Keratinocyte (primary cell): Measurements from ENCODE around the gene IKZF1. TPM values are rescaled to one million over a fixed set of nuclear protein-coding genes. Genes with fewer than 3 reads are reported as not detected.

Source experiments
- DNase-seq: peaks from one replicate; pipeline ENCODE4 v3.0.0-alpha.2; 2011; ENCODE audit warnings: low read depth, missing footprints, low spot score
- FAIRE-seq: peaks from 2 replicates; lab custom pipeline; 2011; peaks lifted over from hg19 to GRCh38; lab: Jason Lieb, UNC
- H2AFZ ChIP-seq: 2 replicates; pipeline ENCODE4 v1.6.0; 2012; ENCODE audit warnings: low read length, control low read depth, inconsistent platforms; ENCODE audit not compliant: control insufficient read depth
- H3K27ac ChIP-seq: 2 replicates; pipeline ENCODE4 v1.5.1; 2011; ENCODE audit warnings: low read length; ENCODE audit not compliant: control insufficient read depth, insufficient read depth
- H3K27me3 ChIP-seq: 3 replicates; pipeline ENCODE4 v1.6.0; 2011; ENCODE audit warnings: low read length; ENCODE audit not compliant: control insufficient read depth, insufficient read depth; ENCODE audit errors: extremely low read depth
- H3K36me3 ChIP-seq, 2 experiments: 2 replicates in 1 of 2; 3 replicates in 1 of 2; pipeline ENCODE4 v1.5.1; 2011; ENCODE audit warnings: low read length in 2 of 2, mild to moderate bottlenecking in 1 of 2; ENCODE audit not compliant: control insufficient read depth in 2 of 2, insufficient read depth in 2 of 2; ENCODE audit errors: extremely low read depth in 1 of 2
- H3K4me1 ChIP-seq: 3 replicates; pipeline ENCODE4 v1.5.1; 2011; ENCODE audit warnings: low read length; ENCODE audit not compliant: control insufficient read depth, insufficient read depth; ENCODE audit errors: extremely low read depth
- H3K4me2 ChIP-seq: 3 replicates; pipeline ENCODE4 v1.6.0; 2011; ENCODE audit warnings: low read depth, low read length; ENCODE audit not compliant: control insufficient read depth, insufficient read depth; ENCODE audit errors: extremely low read depth
- H3K4me3 ChIP-seq, 3 experiments: fragments of 200-600 bp in 1 of 3; sonication (generic) in 1 of 3; 2 replicates in 2 of 3; 3 replicates in 1 of 3; pipeline ENCODE4 v1.5.1; 2011 to 2016; ENCODE audit warnings: low read length in 3 of 3, mild to moderate bottlenecking in 3 of 3, control low read depth in 2 of 3, inconsistent platforms in 1 of 3, low read depth in 1 of 3, mixed read lengths in 1 of 3, mixed run types in 1 of 3, moderate library complexity in 1 of 3; ENCODE audit not compliant: control insufficient read depth in 2 of 3, insufficient read depth in 2 of 3; ENCODE audit errors: extremely low read depth in 1 of 3
- H3K79me2 ChIP-seq: 2 replicates; pipeline ENCODE4 v1.6.0; 2012; ENCODE audit warnings: low read length; ENCODE audit not compliant: control insufficient read depth, insufficient read depth
- H3K9ac ChIP-seq: 3 replicates; pipeline ENCODE4 v1.6.0; 2011; ENCODE audit warnings: low read length; ENCODE audit not compliant: control insufficient read depth, insufficient read depth; ENCODE audit errors: extremely low read depth
- H3K9me1 ChIP-seq: 3 replicates; pipeline ENCODE4 v1.6.0; 2011; ENCODE audit warnings: low read length; ENCODE audit not compliant: control insufficient read depth, insufficient read depth; ENCODE audit errors: extremely low read depth
- H3K9me3 ChIP-seq: 2 replicates; pipeline ENCODE4 v1.5.1; 2012; ENCODE audit warnings: low read depth, low read length; ENCODE audit not compliant: control insufficient read depth
- H4K20me1 ChIP-seq: 3 replicates; pipeline ENCODE4 v1.6.0; 2011; ENCODE audit warnings: low read length; ENCODE audit not compliant: control insufficient read depth, insufficient read depth; ENCODE audit errors: extremely low read depth
- CTCF ChIP-seq, 3 experiments: IDR thresholded peaks in 1 of 3; conservative IDR thresholded peaks in 1 of 3; optimal IDR thresholded peaks in 1 of 3; 2 replicates in 2 of 3; 3 replicates in 1 of 3; pipeline versions ENCODE3 to v1.5.1; 2011; ENCODE audit warnings: low read length in 3 of 3, mild to moderate bottlenecking in 3 of 3, moderate library complexity in 2 of 3, control low read depth in 1 of 3, inconsistent platforms in 1 of 3; ENCODE audit not compliant: insufficient read depth in 2 of 3; ENCODE audit errors: extremely low read depth in 1 of 3
- EZH2 ChIP-seq: IDR thresholded peaks from one replicate; pipeline ENCODE4 v1.6.1; 2012; ENCODE audit warnings: inconsistent platforms, mild to moderate bottlenecking, low read length, moderate library complexity
- dilution Hi-C: fragments of 300-500 bp; cut with MboI; formaldehyde crosslinking; loops from one replicate; pipeline ENCODE4 v1.7.0; 2020; ENCODE audit warnings: low sequenced_read_pairs; ENCODE audit not compliant: extremely low pct_ligation_motif_present
- polyA plus RNA-seq, 5 experiments: library from polyadenylated mRNA; depleted of rRNA in 3 of 5; stranded (reverse) in 3 of 5; stranded (forward) in 1 of 5; unstranded in 1 of 5; fragments of >200 nt; gene quantifications; 1 replicate in 1 of 5; 2 replicates in 3 of 5; 3 replicates in 1 of 5; pipeline versions ENCODE4 v1.2.1 to v1.2.3, GENCODE V29; 2011 to 2012; ENCODE audit warnings: missing spikeins in 2 of 5, low read depth in 1 of 5, low replicate concordance in 1 of 5

IKZF1 gene
- polyA plus RNA-seq, 1 donor (not counting 4 experiments of a cell fraction or from before 2014, with no cell fraction given), result not detected

GRCh38 chr7:50396856-50397255 is 92.3 kb downstream of the IKZF1 start:
- no peaks in the 10 kb centered on the region for H3K4me1 ChIP-seq
- H3K27me3 ChIP-seq, result peaks cover 45% of the 10 kb centered on the region
- dilution Hi-C loops, result no loop called here
- H3K79me2 ChIP-seq, result no peaks in the 10 kb centered on the region
- H3K4me2 ChIP-seq, result no peak overlapping the region
- no peak overlapping the region for H2AFZ ChIP-seq
- no peaks in the 10 kb centered on the region for H3K36me3 ChIP-seq
- H3K9me1 ChIP-seq, result no peaks in the 10 kb centered on the region
- no peak overlapping the region for H3K9ac ChIP-seq
- DNase-seq (no peak), FAIRE-seq (no peak)
- H4K20me1 ChIP-seq, result no peaks in the 10 kb centered on the region
- no peak for TF ChIP-seq CTCF (optimal IDR thresholded peaks at IDR 0.05 in 1 of 3, IDR thresholded peaks at IDR 0.05 in 1 of 3, conservative IDR thresholded peaks at IDR 0.05 in 1 of 3; ENCODE audit: extremely low read depth in 1 of 3, insufficient read depth in 2 of 3, low read length in 3 of 3)
- no peak for TF ChIP-seq EZH2
- no peaks in the 10 kb centered on the region for H3K9me3 ChIP-seq
- no peak overlapping the region for H3K4me3 ChIP-seq
- H3K27ac ChIP-seq, result no peak overlapping the region

DNA sequence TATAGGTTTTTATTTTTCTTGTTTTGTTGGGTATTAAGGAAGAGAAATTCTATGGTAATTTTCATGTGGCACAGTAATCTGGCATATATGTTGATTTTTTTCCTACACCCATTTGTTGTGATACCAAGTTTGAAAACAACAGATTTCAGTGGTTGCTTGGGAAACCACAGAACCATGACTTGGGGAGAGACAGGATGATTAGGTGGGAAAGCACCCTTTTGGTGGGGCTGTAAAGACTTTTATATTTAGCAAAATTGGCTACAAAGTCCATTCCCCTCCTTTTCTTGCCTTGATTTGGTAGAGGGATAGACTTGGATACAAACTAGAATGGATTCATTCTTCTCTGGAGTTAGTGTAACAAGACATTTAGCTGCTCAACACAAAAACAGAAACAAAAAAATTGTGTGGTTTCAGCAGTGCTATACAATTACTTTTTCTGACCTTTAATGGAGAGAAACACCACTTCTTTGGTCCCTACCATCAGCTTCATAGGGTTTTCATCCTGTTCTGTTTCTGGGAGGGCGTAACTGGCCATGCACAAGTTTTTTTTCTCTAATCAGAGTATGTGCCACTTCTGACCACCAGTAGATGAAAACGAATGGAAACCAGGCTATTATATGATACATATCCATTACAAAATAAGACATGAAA is 92.9 kb downstream of the IKZF1 start:
- Histone ChIP-seq H3K27ac (no peak overlapping the region), H3K36me3 (no peaks in the 10 kb centered on the region), H3K79me2 (no peaks in the 10 kb centered on the region), H3K27me3 (peaks cover 40% of the 10 kb centered on the region), H4K20me1 (no peaks in the 10 kb centered on the region), H3K4me1 (no peaks in the 10 kb centered on the region), H3K4me3 (no peak overlapping the region), H3K4me2 (no peak overlapping the region), H3K9me3 (no peaks in the 10 kb centered on the region), H3K9me1 (no peaks in the 10 kb centered on the region), H2AFZ (no peak overlapping the region), H3K9ac (no peak overlapping the region)
- TF ChIP-seq EZH2 (no peak), CTCF (optimal IDR thresholded peaks at IDR 0.05 in 1 of 3, IDR thresholded peaks at IDR 0.05 in 1 of 3, conservative IDR thresholded peaks at IDR 0.05 in 1 of 3; ENCODE audit: extremely low read depth in 1 of 3, insufficient read depth in 2 of 3, low read length in 3 of 3) (no peak)
- FAIRE-seq, result no peak
- dilution Hi-C loops, result no loop called here
- DNase-seq, result no peak
